NCI-H2029 treated with DMSO at 0.1 percent for 48 hours (cell line): Measurements from ENCODE around the gene MGAT4D.
A peak's percentile ranks its signal among the peaks of the same experiment; 100 is the strongest.
"Not testable (repeated sequence)": the region's sequence is repeated elsewhere in the genome, so short reads cannot be mapped to it uniquely, and the experiment has no call there.

Experiments used
- DNase-seq: peaks from one replicate; lab custom pipeline; 2025; lab: John Stamatoyannopoulos, UW

The MGAT4D gene

GRCh38 chr4:140497747-140498636, at the start of gene MGAT4D:
Gene MGAT4D, minus strand, starts transcription at chr4:140498293. Its CDS starts 71 bp downstream, at chr4:140498222.
- no peak for DNase-seq

- no peak for DNase-seq
Observed at GRCh38 chr4:140533951-140534480, 35.9 kb upstream of the MGAT4D start.

- no peak for DNase-seq
Observed at GRCh38 chr4:140529434-140529833, 31.3 kb upstream of the MGAT4D start.

- peak; percentile 90 for DNase-seq
Observed at GRCh38 chr4:140523857-140524742, 26.0 kb upstream of the MGAT4D start, which contains the start of gene ELMOD2. Gene ELMOD2, plus strand, starts transcription at chr4:140524168. Its CDS starts 1,261 bp downstream, at chr4:140525429.

GRCh38 chr4:140523370-140523856, 25.3 kb upstream of the MGAT4D start:
- no peak for DNase-seq

- DNase-seq, result no peak
Observed at GRCh38 chr4:140515423-140515822, 17.3 kb upstream of the MGAT4D start.

- not testable (repeated sequence) for DNase-seq
Observed at GRCh38 chr4:140513765-140514164, 15.7 kb upstream of the MGAT4D start.

- no peak for DNase-seq
Observed at GRCh38 chr4:140504261-140504660, 6.2 kb upstream of the MGAT4D start.

- no peak for DNase-seq
Observed at GRCh38 chr4:140499391-140499790, 1.3 kb upstream of the MGAT4D start.

- no peak for DNase-seq
Observed at GRCh38 chr4:140497405-140497746, 717 bp downstream of the MGAT4D start.

GRCh38 chr4:140485939-140486338, 12.2 kb downstream of the MGAT4D start:
- no peak for DNase-seq

GRCh38 chr4:140483445-140483844, 14.6 kb downstream of the MGAT4D start:
- no peak for DNase-seq

- DNase-seq, result no peak
Observed at GRCh38 chr4:140472156-140472555, 25.9 kb downstream of the MGAT4D start.

GRCh38 chr4:140469791-140470733, 28.0 kb downstream of the MGAT4D start:
- no peak for DNase-seq

GRCh38 chr4:140466146-140466545, 31.9 kb downstream of the MGAT4D start:
- DNase-seq, result no peak

- no peak for DNase-seq
Observed at GRCh38 chr4:140463614-140464013, 34.5 kb downstream of the MGAT4D start.

GRCh38 chr4:140463182-140463581, 34.9 kb downstream of the MGAT4D start:
- DNase-seq, result no peak

- no peak for DNase-seq
Observed at GRCh38 chr4:140450352-140450751, 47.7 kb downstream of the MGAT4D start.

- peak; percentile 22 for DNase-seq
Observed at GRCh38 chr4:140448830-140449229, 49.3 kb downstream of the MGAT4D start.

- no peak for DNase-seq
Observed at GRCh38 chr4:140448162-140448561, 49.9 kb downstream of the MGAT4D start.

- not testable (repeated sequence) for DNase-seq
Observed at GRCh38 chr4:140444347-140444746, 53.7 kb downstream of the MGAT4D start.
